HCT116 (cell line): ENCODE data around the gene WIZ. TPM values are rescaled to one million over a fixed set of nuclear protein-coding genes. Genes with fewer than 3 reads are reported as not detected.

Source experiments
- ATAC-seq: fragments of 200-7000 bp; cut with Tn5 transposase; 2 replicates; pipeline ENCODE4 v1.9.1; 2020; ENCODE audit warnings: mild to moderate bottlenecking, moderate library complexity
- BruUV-seq: library from RNA; stranded (reverse); fragments of 400-500 nt; replicated peaks from 2 replicates; lab custom pipeline; 2021; lab: Mats Ljungman, UMichigan
- CTCF ChIA-PET: fragments of 300-600 bp; sonication (Branson Sonifier 250); formaldehyde crosslinking; loops from one replicate; lab custom pipeline; 2021; ENCODE audit warnings: antibody characterized with exemption; lab: Charles Lee
- POLR2A ChIA-PET: fragments of 300-600, 350-600 bp; sonication (Branson Sonifier 250); formaldehyde crosslinking; loops from one replicate; lab custom pipeline; 2021; ENCODE audit warnings: antibody characterized with exemption; lab: Charles Lee
- RAD21 ChIA-PET, 2 experiments: fragments of 300-600 bp; sonication (Branson Sonifier 250); formaldehyde crosslinking; loops; one replicate each; lab custom pipeline; 2023; ENCODE audit warnings: low total read pairs in 2 of 2; ENCODE audit not compliant: uncharacterized antibody in 2 of 2, unreplicated experiment in 2 of 2, low non-redundant PET in 1 of 2; lab: Charles Lee
- DNase-seq: peaks from one replicate; pipeline ENCODE4 v3.0.0-alpha.2; 2010; ENCODE audit warnings: low read depth, low spot score
- H2AFZ ChIP-seq: fragments of 200-600 bp; shearing (Covaris generic), sonication (generic); 2 replicates; pipeline ENCODE4 v1.6.1; 2017; ENCODE audit warnings: low read depth, mixed run types, mixed read lengths, antibody characterized with exemption, low read length; ENCODE audit not compliant: poor library complexity, severe bottlenecking
- H3K27ac ChIP-seq: 2 replicates; pipeline ENCODE4 v1.5.1; 2012; ENCODE audit warnings: low read depth, low read length
- H3K27me3 ChIP-seq: fragments of 200-600 bp; sonication (generic); 2 replicates; pipeline ENCODE4 v1.6.1; 2016; ENCODE audit warnings: mixed run types, low read length, mixed read lengths; ENCODE audit not compliant: insufficient read depth
- H3K36me3 ChIP-seq, 2 experiments: fragments of 200-500 bp in 1 of 2; fragments of 200-600 bp in 1 of 2; sonication (Bioruptor generic) in 1 of 2; sonication (generic) in 1 of 2; 2 replicates each; pipeline versions ENCODE4 v1.5.1 to v1.6.1; 2014 to 2016; ENCODE audit warnings: low read length in 2 of 2, inconsistent platforms in 1 of 2, mixed read lengths in 1 of 2, mixed run types in 1 of 2; ENCODE audit not compliant: insufficient read depth in 2 of 2, control insufficient read depth in 1 of 2
- H3K4me1 ChIP-seq, 2 experiments: fragments of 200-600 bp in 1 of 2; sonication (generic) in 1 of 2; 2 replicates each; pipeline versions ENCODE4 v1.5.1 to v1.6.1; 2012 to 2017; ENCODE audit warnings: low read length in 2 of 2, inconsistent platforms in 1 of 2, mild to moderate bottlenecking in 1 of 2, mixed read lengths in 1 of 2, mixed run types in 1 of 2, moderate library complexity in 1 of 2; ENCODE audit not compliant: insufficient read depth in 2 of 2, control insufficient read depth in 1 of 2
- H3K4me2 ChIP-seq: fragments of 200-600 bp; sonication (generic); 2 replicates; pipeline ENCODE4 v1.6.1; 2017; ENCODE audit warnings: mixed run types, low read length, mixed read lengths
- H3K4me3 ChIP-seq, 2 experiments: fragments of 200-600 bp in 1 of 2; sonication (generic) in 1 of 2; replicated peaks in 1 of 2; 2 replicates each; pipeline ENCODE4 v1.5.1; 2011 to 2016; ENCODE audit warnings: low read length in 2 of 2, control low read depth in 1 of 2, low read depth in 1 of 2, mild to moderate bottlenecking in 1 of 2, mixed read lengths in 1 of 2, mixed run types in 1 of 2
- H3K79me2 ChIP-seq: fragments of 200-600 bp; sonication (generic); 2 replicates; pipeline ENCODE4 v1.6.1; 2017; ENCODE audit warnings: mild to moderate bottlenecking, mixed run types, low read length, moderate library complexity, mixed read lengths; ENCODE audit not compliant: insufficient read depth
- H3K9ac ChIP-seq: fragments of 200-600 bp; sonication (generic); 2 replicates; pipeline ENCODE4 v1.6.1; 2016; ENCODE audit warnings: low read length, mixed read lengths
- H3K9me2 ChIP-seq: fragments of 200-600 bp; sonication (generic), shearing (Covaris generic); 2 replicates; pipeline ENCODE4 v1.6.1; 2017; ENCODE audit warnings: mixed run types, mild to moderate bottlenecking, moderate library complexity; ENCODE audit not compliant: insufficient read depth
- H3K9me3 ChIP-seq, 2 experiments: fragments of 200-500 bp in 1 of 2; fragments of 200-600 bp in 1 of 2; sonication (Bioruptor generic) in 1 of 2; sonication (generic) in 1 of 2; 2 replicates each; pipeline ENCODE4 v1.6.1; 2014 to 2017; ENCODE audit warnings: low read length in 2 of 2, mixed read lengths in 2 of 2, inconsistent platforms in 1 of 2, low read depth in 1 of 2, mild to moderate bottlenecking in 1 of 2, mixed run types in 1 of 2, moderate library complexity in 1 of 2; ENCODE audit not compliant: control insufficient read depth in 1 of 2, insufficient read depth in 1 of 2
- H4K20me1 ChIP-seq: fragments of 200-600 bp; sonication (generic), shearing (Covaris generic); 2 replicates; pipeline ENCODE4 v1.6.1; 2017; ENCODE audit warnings: mixed run types, mild to moderate bottlenecking, moderate library complexity; ENCODE audit not compliant: insufficient read depth
- CBX3 ChIP-seq: IDR thresholded peaks from 2 replicates; pipeline ENCODE4 v1.6.1; 2012; ENCODE audit warnings: low read depth
- CEBPB ChIP-seq: IDR thresholded peaks from 2 replicates; pipeline ENCODE4 v1.6.1; 2012; ENCODE audit warnings: low read depth
- EGR1 ChIP-seq: IDR thresholded peaks from 2 replicates; pipeline ENCODE4 v1.6.1; 2012; ENCODE audit warnings: low read depth
- ELF1 ChIP-seq: IDR thresholded peaks from 2 replicates; pipeline ENCODE4 v1.6.1; 2012; ENCODE audit warnings: low read depth, borderline replicate concordance
- EZH2phosphoT487 ChIP-seq: fragments of 200-600 bp; IDR thresholded peaks from 2 replicates; pipeline ENCODE4 v1.6.1; 2018; ENCODE audit warnings: antibody characterized with exemption, borderline replicate concordance
- FOSL1 ChIP-seq: IDR thresholded peaks from 2 replicates; pipeline ENCODE4 v1.6.1; 2012; ENCODE audit warnings: low read depth
- POLR2A ChIP-seq: IDR thresholded peaks from 2 replicates; pipeline ENCODE4 v1.7.0; 2011; ENCODE audit warnings: borderline replicate concordance; ENCODE audit not compliant: insufficient read depth, insufficient read length; ENCODE audit errors: extremely low read depth
- POLR2AphosphoS5 ChIP-seq: IDR thresholded peaks from 2 replicates; pipeline ENCODE4 v1.6.1; 2011; ENCODE audit warnings: mild to moderate bottlenecking, low read depth, low read length, moderate library complexity
- SIN3A ChIP-seq: IDR thresholded peaks from 2 replicates; pipeline ENCODE4 v1.6.1; 2012; ENCODE audit warnings: low read depth
- TCF7L2 ChIP-seq: IDR thresholded peaks from 2 replicates; pipeline ENCODE4 v1.7.0; 2011; ENCODE audit warnings: borderline replicate concordance, inconsistent platforms; ENCODE audit not compliant: insufficient read depth, insufficient read length; ENCODE audit errors: extremely low read depth
- YY1 ChIP-seq: IDR thresholded peaks from 2 replicates; pipeline ENCODE4 v1.6.1; 2011; ENCODE audit warnings: low read length, low read depth, moderate library complexity, mild to moderate bottlenecking; ENCODE audit not compliant: insufficient replicate concordance; ENCODE audit errors: extremely low read depth
- ZFX ChIP-seq: fragments of 450-650 bp; IDR thresholded peaks from 2 replicates; pipeline ENCODE4 v1.6.1; 2017
- ZNF274 ChIP-seq: fragments of 200-500 bp; sonication (Bioruptor generic); IDR thresholded peaks from 2 replicates; pipeline ENCODE4 v1.6.1; 2014; ENCODE audit warnings: mild to moderate bottlenecking, low read depth, low read length, inconsistent platforms
- intact Hi-C: fragments of 100-400 bp; cut with micrococcal nuclease; formaldehyde crosslinking; loops from 2 replicates; pipeline ENCODE4 v1.10.0; 2022
- total RNA-seq: library from RNA; stranded (reverse); gene quantifications from one replicate; pipeline ENCODE4 v1.2.1, GENCODE V29; 2021; ENCODE audit not compliant: unreplicated experiment
- TF ChIP-seq, protein P1 (sequence below): IDR thresholded peaks from 2 replicates; pipeline ENCODE4 v1.6.1; 2012; ENCODE audit warnings: low read depth
- TF ChIP-seq, protein P2 (sequence below): IDR thresholded peaks from 2 replicates; pipeline ENCODE4 v1.6.1; 2012
- TF ChIP-seq, protein P3 (sequence below): IDR thresholded peaks from 2 replicates; pipeline ENCODE4 v1.6.1; 2011; ENCODE audit warnings: mild to moderate bottlenecking, low read length, moderate library complexity; ENCODE audit not compliant: insufficient replicate concordance; ENCODE audit errors: extremely low read depth
- TF ChIP-seq, protein P4 (sequence below): IDR thresholded peaks from 2 replicates; pipeline ENCODE4 v1.6.1; 2012

The WIZ gene
- total RNA-seq, 1 experiment from 2014 or later = 28.4 TPM

DNA sequence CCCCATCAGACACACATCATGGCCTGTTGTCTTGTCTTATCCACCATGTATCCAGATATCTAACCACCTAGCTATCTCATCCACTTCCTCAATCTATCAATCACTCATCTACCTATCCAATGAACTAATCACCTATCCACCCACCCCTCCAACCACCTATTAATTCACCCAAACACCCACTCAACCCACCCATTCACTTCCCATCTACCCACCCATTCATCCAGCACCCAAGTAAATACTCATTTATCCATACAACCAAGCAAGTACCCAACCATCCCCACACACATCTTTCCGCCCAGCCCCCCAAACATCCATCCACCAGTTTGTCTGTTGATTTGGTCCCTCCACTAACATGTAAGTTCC is 753 bp upstream of the WIZ start (continued):
- TF ChIP-seq, protein P1, sequence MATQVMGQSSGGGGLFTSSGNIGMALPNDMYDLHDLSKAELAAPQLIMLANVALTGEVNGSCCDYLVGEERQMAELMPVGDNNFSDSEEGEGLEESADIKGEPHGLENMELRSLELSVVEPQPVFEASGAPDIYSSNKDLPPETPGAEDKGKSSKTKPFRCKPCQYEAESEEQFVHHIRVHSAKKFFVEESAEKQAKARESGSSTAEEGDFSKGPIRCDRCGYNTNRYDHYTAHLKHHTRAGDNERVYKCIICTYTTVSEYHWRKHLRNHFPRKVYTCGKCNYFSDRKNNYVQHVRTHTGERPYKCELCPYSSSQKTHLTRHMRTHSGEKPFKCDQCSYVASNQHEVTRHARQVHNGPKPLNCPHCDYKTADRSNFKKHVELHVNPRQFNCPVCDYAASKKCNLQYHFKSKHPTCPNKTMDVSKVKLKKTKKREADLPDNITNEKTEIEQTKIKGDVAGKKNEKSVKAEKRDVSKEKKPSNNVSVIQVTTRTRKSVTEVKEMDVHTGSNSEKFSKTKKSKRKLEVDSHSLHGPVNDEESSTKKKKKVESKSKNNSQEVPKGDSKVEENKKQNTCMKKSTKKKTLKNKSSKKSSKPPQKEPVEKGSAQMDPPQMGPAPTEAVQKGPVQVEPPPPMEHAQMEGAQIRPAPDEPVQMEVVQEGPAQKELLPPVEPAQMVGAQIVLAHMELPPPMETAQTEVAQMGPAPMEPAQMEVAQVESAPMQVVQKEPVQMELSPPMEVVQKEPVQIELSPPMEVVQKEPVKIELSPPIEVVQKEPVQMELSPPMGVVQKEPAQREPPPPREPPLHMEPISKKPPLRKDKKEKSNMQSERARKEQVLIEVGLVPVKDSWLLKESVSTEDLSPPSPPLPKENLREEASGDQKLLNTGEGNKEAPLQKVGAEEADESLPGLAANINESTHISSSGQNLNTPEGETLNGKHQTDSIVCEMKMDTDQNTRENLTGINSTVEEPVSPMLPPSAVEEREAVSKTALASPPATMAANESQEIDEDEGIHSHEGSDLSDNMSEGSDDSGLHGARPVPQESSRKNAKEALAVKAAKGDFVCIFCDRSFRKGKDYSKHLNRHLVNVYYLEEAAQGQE = no peak

DNA sequence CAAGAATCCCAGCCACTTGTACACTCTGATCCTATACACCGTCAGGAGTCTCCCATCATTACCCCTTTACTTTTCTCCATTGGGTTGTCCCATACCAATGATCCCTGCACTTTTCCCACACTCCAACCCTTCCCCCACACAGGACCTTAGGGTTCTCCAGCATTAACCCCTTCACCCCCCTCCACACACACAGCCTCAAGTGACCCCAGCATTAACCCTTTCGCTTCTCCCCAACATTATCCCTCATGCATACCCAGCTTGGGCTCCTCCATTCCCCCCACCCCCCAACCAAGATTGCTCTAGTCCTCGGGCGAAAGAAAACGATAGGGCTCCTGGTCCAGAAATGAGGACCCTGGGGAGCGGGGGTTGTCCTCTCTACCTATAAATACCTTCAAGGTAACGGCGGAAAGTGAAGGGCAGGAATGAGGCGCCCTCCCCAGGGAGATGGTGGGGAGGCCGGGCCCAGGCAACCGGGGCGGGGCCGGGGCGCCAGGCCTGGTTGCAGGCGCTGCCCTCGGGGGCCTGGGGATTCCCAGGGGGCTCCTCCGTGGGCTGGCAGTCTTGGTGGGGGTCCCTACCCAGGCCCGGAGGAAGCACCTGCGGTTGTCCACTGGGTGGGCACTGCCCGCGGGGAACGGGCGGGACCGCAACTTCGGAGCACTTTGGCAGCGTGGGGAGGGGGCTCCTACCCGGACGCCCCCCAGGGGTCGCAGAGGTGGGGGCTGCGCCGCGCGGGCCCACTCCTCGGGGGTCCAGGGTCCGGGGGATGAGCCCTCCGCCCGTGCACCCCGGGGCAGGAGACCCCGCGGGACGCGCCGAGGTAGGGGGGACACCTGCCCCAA is 757 bp downstream of the WIZ start:
- DNase-seq (no peak), ATAC-seq (no peak)
- Histone ChIP-seq H3K79me2 (no peaks in the 10 kb centered on the region), H3K4me2 (peak overlapping the region; percentile 95), H3K36me3 (no peaks in the 10 kb centered on the region), H3K4me3 (peak overlapping the region; percentile 59 to 62), H3K9ac (peak overlapping the region; percentile 35), H3K9me3 (no peaks in the 10 kb centered on the region), H2AFZ (no peak overlapping the region), H3K4me1 (peaks cover 15 to 38% of the 10 kb centered on the region in 2 experiments; a peak in 3 of 4 replicates), H3K27ac (peak overlapping the region; percentile 55; the same call in 1 of the 2 replicates), H3K9me2 (no peaks in the 10 kb centered on the region), H4K20me1 (no peaks in the 10 kb centered on the region), H3K27me3 (no peaks in the 10 kb centered on the region)
- ChIA-PET RAD21 (no interaction called here), CTCF (no interaction called here), POLR2A (no interaction called here)
- no TSS peak for BruUV-seq
- intact Hi-C loops = loop anchor here (1.0 kb wide), 1 partner anchor 16 kb away; no protein-coding TSS in a partner anchor
- TF ChIP-seq FOSL1 (no peak), EGR1 (no peak), ZNF274 (no peak), TCF7L2 (no peak), POLR2A (no peak), SIN3A (no peak), YY1 (no peak), ELF1 (no peak), CEBPB (no peak), CBX3 (no peak), ZFX (no peak), EZH2phosphoT487 (no peak), POLR2AphosphoS5 (no peak)
- TF ChIP-seq, protein P2, sequence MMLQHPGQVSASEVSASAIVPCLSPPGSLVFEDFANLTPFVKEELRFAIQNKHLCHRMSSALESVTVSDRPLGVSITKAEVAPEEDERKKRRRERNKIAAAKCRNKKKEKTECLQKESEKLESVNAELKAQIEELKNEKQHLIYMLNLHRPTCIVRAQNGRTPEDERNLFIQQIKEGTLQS = no peak
- TF ChIP-seq, protein P3, sequence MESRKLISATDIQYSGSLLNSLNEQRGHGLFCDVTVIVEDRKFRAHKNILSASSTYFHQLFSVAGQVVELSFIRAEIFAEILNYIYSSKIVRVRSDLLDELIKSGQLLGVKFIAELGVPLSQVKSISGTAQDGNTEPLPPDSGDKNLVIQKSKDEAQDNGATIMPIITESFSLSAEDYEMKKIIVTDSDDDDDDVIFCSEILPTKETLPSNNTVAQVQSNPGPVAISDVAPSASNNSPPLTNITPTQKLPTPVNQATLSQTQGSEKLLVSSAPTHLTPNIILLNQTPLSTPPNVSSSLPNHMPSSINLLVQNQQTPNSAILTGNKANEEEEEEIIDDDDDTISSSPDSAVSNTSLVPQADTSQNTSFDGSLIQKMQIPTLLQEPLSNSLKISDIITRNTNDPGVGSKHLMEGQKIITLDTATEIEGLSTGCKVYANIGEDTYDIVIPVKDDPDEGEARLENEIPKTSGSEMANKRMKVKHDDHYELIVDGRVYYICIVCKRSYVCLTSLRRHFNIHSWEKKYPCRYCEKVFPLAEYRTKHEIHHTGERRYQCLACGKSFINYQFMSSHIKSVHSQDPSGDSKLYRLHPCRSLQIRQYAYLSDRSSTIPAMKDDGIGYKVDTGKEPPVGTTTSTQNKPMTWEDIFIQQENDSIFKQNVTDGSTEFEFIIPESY = no peak
- TF ChIP-seq, protein P4, sequence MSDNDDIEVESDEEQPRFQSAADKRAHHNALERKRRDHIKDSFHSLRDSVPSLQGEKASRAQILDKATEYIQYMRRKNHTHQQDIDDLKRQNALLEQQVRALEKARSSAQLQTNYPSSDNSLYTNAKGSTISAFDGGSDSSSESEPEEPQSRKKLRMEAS = no peak
